ENCODE measurements around the gene PLAAT2.

DNA sequence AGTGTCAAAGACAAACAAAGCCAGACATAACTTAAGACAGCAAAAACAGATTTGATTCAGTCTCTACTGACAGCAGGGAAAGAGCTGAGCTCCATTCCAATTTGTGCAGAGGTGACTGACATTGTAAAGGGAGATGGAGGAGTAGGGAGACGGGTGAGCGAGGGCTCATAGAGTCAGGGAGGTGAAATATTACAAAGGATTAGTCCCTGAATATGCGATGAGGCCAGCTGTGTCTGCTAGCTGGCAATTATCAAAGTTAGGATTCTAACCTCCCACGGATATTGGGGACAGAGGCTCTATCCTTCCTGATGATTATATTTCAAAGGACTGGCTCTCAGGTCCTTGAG, 8.3 kb downstream of the PLAAT2 start:
- TF ChIP-seq POLR2AphosphoS5 (IDR thresholded peaks at IDR 0.05): no peak
- TF ChIP-seq, protein P1, sequence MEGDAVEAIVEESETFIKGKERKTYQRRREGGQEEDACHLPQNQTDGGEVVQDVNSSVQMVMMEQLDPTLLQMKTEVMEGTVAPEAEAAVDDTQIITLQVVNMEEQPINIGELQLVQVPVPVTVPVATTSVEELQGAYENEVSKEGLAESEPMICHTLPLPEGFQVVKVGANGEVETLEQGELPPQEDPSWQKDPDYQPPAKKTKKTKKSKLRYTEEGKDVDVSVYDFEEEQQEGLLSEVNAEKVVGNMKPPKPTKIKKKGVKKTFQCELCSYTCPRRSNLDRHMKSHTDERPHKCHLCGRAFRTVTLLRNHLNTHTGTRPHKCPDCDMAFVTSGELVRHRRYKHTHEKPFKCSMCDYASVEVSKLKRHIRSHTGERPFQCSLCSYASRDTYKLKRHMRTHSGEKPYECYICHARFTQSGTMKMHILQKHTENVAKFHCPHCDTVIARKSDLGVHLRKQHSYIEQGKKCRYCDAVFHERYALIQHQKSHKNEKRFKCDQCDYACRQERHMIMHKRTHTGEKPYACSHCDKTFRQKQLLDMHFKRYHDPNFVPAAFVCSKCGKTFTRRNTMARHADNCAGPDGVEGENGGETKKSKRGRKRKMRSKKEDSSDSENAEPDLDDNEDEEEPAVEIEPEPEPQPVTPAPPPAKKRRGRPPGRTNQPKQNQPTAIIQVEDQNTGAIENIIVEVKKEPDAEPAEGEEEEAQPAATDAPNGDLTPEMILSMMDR (IDR thresholded peaks at IDR 0.05): no peak
- TF ChIP-seq POLR2A (IDR thresholded peaks at IDR 0.05): no peak
